A549 (cell line): ENCODE data around the gene AP3S2. TPM values are rescaled to one million over a fixed set of nuclear protein-coding genes. Genes with fewer than 3 reads are reported as not detected.

Source experiments
- ATAC-seq, 2 experiments: fragments of 200-7000 bp in 1 of 2; fragments of >200 bp in 1 of 2; cut with Nextera tagmentation in 1 of 2; cut with Tn5 transposase in 1 of 2; 3 replicates each; pipeline versions ENCODE4 v1.8.0 to v1.9.1; 2018 to 2020; ENCODE audit warnings: mild to moderate bottlenecking in 1 of 2, moderate library complexity in 1 of 2
- CTCF ChIA-PET: fragments of 300-600 bp; sonication (Branson Sonifier 250); formaldehyde crosslinking; extraction: SDS; loops from one replicate; lab custom pipeline; 2021; ENCODE audit warnings: antibody characterized with exemption, inconsistent platforms; lab: Yijun Ruan, JAX
- POLR2A ChIA-PET: fragments of 350-600 bp; formaldehyde crosslinking; extraction: SDS; loops from one replicate; lab custom pipeline; 2021; ENCODE audit warnings: antibody characterized with exemption, inconsistent platforms; lab: Yijun Ruan, JAX
- DNase-seq, 2 experiments: peaks; one replicate each; pipeline versions ENCODE4 v3.0.0 to v3.0.0-alpha.2; 2011 to 2016; ENCODE audit warnings: low read depth in 1 of 2, low spot score in 1 of 2
- FAIRE-seq: peaks from 2 replicates; lab custom pipeline; 2011; peaks lifted over from hg19 to GRCh38; lab: Jason Lieb, UNC
- H3K27ac ChIP-seq, 2 experiments: fragments of >200 bp; sonication (Bioruptor Twin); formaldehyde crosslinking; 3 replicates each; pipeline ENCODE4 v1.5.1; 2016 to 2017
- H3K4me1 ChIP-seq: fragments of >200 bp; sonication (Bioruptor Twin); formaldehyde crosslinking; 3 replicates; pipeline ENCODE4 v1.6.1; 2016
- H3K4me2 ChIP-seq: fragments of >200 bp; sonication (Bioruptor Twin); formaldehyde crosslinking; 3 replicates; pipeline ENCODE4 v1.6.1; 2016
- H3K4me3 ChIP-seq: fragments of >200 bp; sonication (Bioruptor Twin); formaldehyde crosslinking; 3 replicates; pipeline ENCODE4 v1.5.1; 2016
- H3K9me3 ChIP-seq: fragments of >200 bp; sonication (Bioruptor Twin); formaldehyde crosslinking; 3 replicates; pipeline ENCODE4 v1.6.1; 2016
- BHLHE40 ChIP-seq: IDR thresholded peaks from 2 replicates; pipeline ENCODE4 v1.6.1; 2012; ENCODE audit warnings: low read depth, low read length, inconsistent platforms
- CBX8 ChIP-seq: fragments of 200-600 bp; sonication (generic); IDR thresholded peaks from 2 replicates; pipeline ENCODE4 v1.6.1; 2016
- CEBPB ChIP-seq, 2 experiments: fragments of >200 bp in 1 of 2; sonication (Bioruptor Twin) in 1 of 2; formaldehyde crosslinking in 1 of 2; IDR thresholded peaks; 2 replicates each; pipeline ENCODE4 v1.6.1; 2012 to 2016
- EHF ChIP-seq: fragments of 250-450 bp; sonication (Bioruptor Pico); IDR thresholded peaks from 2 replicates; pipeline ENCODE4 v1.5.0; 2020; ENCODE audit warnings: mild to moderate bottlenecking
- EHMT2 ChIP-seq: fragments of 200-600 bp; sonication (generic); IDR thresholded peaks from 2 replicates; pipeline ENCODE4 v1.6.1; 2016; ENCODE audit warnings: antibody characterized with exemption, low read depth, mild to moderate bottlenecking, moderate library complexity
- ESRRA ChIP-seq: fragments of 150-350 bp; IDR thresholded peaks from 2 replicates; pipeline ENCODE4 v1.6.1; 2014; ENCODE audit warnings: mild to moderate bottlenecking, low read length, borderline replicate concordance
- FOSB ChIP-seq: fragments of 250-450 bp; sonication (Bioruptor Pico); IDR thresholded peaks from 2 replicates; pipeline ENCODE4 v1.5.0; 2020; ENCODE audit warnings: mild to moderate bottlenecking, moderate library complexity
- FOSL2 ChIP-seq, 2 experiments: fragments of 450-650 bp in 1 of 2; fragments of >200 bp in 1 of 2; sonication (Bioruptor Twin) in 1 of 2; formaldehyde crosslinking; IDR thresholded peaks; 2 replicates each; pipeline versions ENCODE4 v1.5.0 to v1.6.1; 2016 to 2020; ENCODE audit warnings: mild to moderate bottlenecking in 1 of 2, moderate library complexity in 1 of 2
- HMGXB4 ChIP-seq: fragments of 250-450 bp; sonication (Bioruptor Pico); IDR thresholded peaks from 2 replicates; pipeline ENCODE4 v1.5.0; 2021; ENCODE audit warnings: mild to moderate bottlenecking, moderate library complexity, borderline replicate concordance
- HOXA7 ChIP-seq: fragments of 250-450 bp; sonication (Bioruptor Pico); IDR thresholded peaks from 2 replicates; pipeline ENCODE4 v1.5.0; 2020; ENCODE audit warnings: mild to moderate bottlenecking, moderate library complexity
- JUN ChIP-seq, 2 experiments: fragments of >200 bp; sonication (Bioruptor Twin); formaldehyde crosslinking; IDR thresholded peaks; 2 replicates in 1 of 2; 3 replicates in 1 of 2; pipeline ENCODE4 v1.6.1; 2016 to 2017
- KDM5A ChIP-seq: fragments of 200-600 bp; sonication (generic); IDR thresholded peaks from 2 replicates; pipeline ENCODE4 v1.6.1; 2016; ENCODE audit warnings: antibody characterized with exemption, mild to moderate bottlenecking
- MAFK ChIP-seq: fragments of 450-650 bp; IDR thresholded peaks from 2 replicates; pipeline ENCODE4 v1.6.1; 2014; ENCODE audit not compliant: partially characterized antibody
- MAX ChIP-seq: IDR thresholded peaks from 2 replicates; pipeline ENCODE4 v1.6.1; 2012
- MAZ ChIP-seq: fragments of 150-350 bp; IDR thresholded peaks from 2 replicates; pipeline ENCODE4 v1.6.1; 2014; ENCODE audit warnings: antibody characterized with exemption, low read depth, low read length, borderline replicate concordance
- NFE2L2 ChIP-seq: fragments of 150-350 bp; conservative IDR thresholded peaks from 2 replicates; pipeline ENCODE4 v1.6.1; 2014; ENCODE audit warnings: low read length
- NR3C1 ChIP-seq: fragments of >200 bp; sonication (Bioruptor Twin); formaldehyde crosslinking; IDR thresholded peaks from 3 replicates; pipeline ENCODE4 v1.6.1; 2017
- PBX3 ChIP-seq: IDR thresholded peaks from 2 replicates; pipeline ENCODE4 v1.6.1; 2012
- RARB ChIP-seq: fragments of 250-450 bp; sonication (Bioruptor Pico); IDR thresholded peaks from 2 replicates; pipeline ENCODE4 v1.8.0; 2021; ENCODE audit warnings: mild to moderate bottlenecking, moderate library complexity
- RNF2 ChIP-seq: fragments of 200-600 bp; sonication (generic); IDR thresholded peaks from 2 replicates; pipeline ENCODE4 v1.6.1; 2016; ENCODE audit warnings: low read depth, mild to moderate bottlenecking, antibody characterized with exemption, moderate library complexity, borderline replicate concordance
- ZFP36 ChIP-seq: fragments of 450-650 bp; IDR thresholded peaks from 2 replicates; pipeline ENCODE4 v1.6.1; 2014; ENCODE audit warnings: borderline replicate concordance; ENCODE audit not compliant: partially characterized antibody
- ZNF302 ChIP-seq: fragments of 250-450 bp; sonication (Bioruptor Pico); IDR thresholded peaks from 2 replicates; pipeline ENCODE4 v1.9.0; 2021; ENCODE audit warnings: inconsistent platforms, mild to moderate bottlenecking, moderate library complexity
- ZSCAN20 ChIP-seq: fragments of 250-450 bp; sonication (Bioruptor Pico); IDR thresholded peaks from 2 replicates; pipeline ENCODE4 v1.8.0; 2022; ENCODE audit warnings: mild to moderate bottlenecking, moderate library complexity
- WGBS: methylation state at CpG from one replicate; pipeline ENCODE4 v1.1.6; 2017; ENCODE audit errors: missing lambda C conversion rate; 5-methylcytosine and 5-hydroxymethylcytosine counted together
- polyA plus RNA-seq, 4 experiments: library from polyadenylated mRNA; depleted of rRNA in 3 of 4; stranded (reverse); fragments of >200 nt; fragmentation: RNase III in 1 of 4; extraction: RNeasy Plus Mini Kit Qiagen cat#74134 plus additional on column Dnase treatment in 1 of 4; gene quantifications; 2 replicates in 3 of 4; 3 replicates in 1 of 4; pipeline ENCODE4 v1.2.3, GENCODE V29; 2011 to 2017
- TF ChIP-seq, protein P1 (sequence below): fragments of 150-350 bp; IDR thresholded peaks from 2 replicates; pipeline ENCODE4 v1.6.1; 2014; ENCODE audit warnings: low read depth, mild to moderate bottlenecking, low read length
- TF ChIP-seq, protein P2 (sequence below): fragments of >200 bp; sonication (Bioruptor Twin); formaldehyde crosslinking; IDR thresholded peaks from 3 replicates; pipeline ENCODE4 v1.6.1; 2016

The AP3S2 gene
- polyA plus RNA-seq, 2 of the 4 experiments (the other 2 are of a cell fraction), result 85.1 to 85.9 TPM

DNA sequence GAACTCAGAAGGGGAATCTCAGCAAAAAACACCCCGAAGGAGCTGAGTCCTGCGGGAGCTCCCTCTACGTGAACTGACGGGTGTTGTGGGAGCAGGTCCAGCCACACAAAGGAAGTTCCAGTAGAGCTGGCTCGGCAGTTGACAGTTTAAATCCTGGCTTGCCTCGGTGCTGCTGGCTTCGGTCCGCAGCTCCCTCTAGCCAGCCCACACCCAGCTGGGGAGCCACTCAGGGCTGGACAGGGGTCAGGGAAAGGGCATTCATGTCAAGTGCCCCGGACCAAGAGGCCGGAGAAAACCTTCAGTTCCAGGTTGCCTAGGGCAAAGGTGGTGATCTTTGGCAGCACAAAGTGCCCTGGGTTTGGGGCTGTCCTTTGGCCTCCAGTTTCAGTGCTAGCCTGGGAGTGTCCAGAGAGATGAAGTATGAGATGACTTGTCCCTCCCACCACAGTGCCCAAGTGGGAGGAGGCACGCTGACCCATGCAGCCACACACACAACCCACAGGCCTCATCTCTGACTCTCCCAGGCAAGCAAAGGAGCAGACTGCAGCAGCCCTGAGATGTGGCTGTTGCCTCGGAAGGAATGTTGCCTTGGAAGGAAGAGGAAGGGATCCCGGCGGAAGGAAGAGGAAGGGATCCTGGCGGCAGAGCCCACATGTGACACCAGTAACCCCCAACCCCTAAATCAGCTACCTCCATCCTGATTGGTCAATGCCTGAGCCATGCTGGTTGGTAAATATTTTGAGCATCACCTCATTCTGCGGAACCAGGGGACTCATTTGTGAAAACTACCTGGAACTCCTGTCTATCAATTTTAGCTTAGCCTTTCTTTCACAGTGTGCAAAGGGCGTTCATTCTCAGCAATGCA lies 65.3 kb downstream of the AP3S2 start:
- H3K27ac ChIP-seq, result peak overlapping the region in 1 of 2 experiments; percentile 68; a peak in 3 of 6 replicates
- no peaks in the 10 kb centered on the region for H3K9me3 ChIP-seq
- no peak for FAIRE-seq
- WGBS, result 77% methylated on average over 17 of the region's 17 CpGs
- no peak for TF ChIP-seq CBX8
- TF ChIP-seq NR3C1, result no peak
- no peak for TF ChIP-seq ZNF302 (CRISPR knock-in tag)
- TF ChIP-seq ZSCAN20 (CRISPR knock-in tag), result no peak
- TF ChIP-seq EHMT2, result no peak
- TF ChIP-seq MAX, result no peak
- no peak for TF ChIP-seq FOSL2 (IDR thresholded peaks at IDR 0.05)
- no peak for TF ChIP-seq FOSL2 (CRISPR knock-in tag; IDR thresholded peaks at IDR 0.05)
- TF ChIP-seq CEBPB (IDR thresholded peaks at IDR 0.05), result no peak
- no peak for TF ChIP-seq BHLHE40
- TF ChIP-seq KDM5A, result no peak
- TF ChIP-seq RARB (CRISPR knock-in tag), result no peak
- TF ChIP-seq ZFP36, result no peak
- TF ChIP-seq RNF2, result no peak
- TF ChIP-seq PBX3, result no peak
- TF ChIP-seq ESRRA, result no peak
- TF ChIP-seq, all 56 proteins: peak for 0
- ATAC-seq, result peak; percentile 42 to 65; a peak in 5 of 6 replicates
- ChIA-PET POLR2A (no interaction called here), CTCF (interaction anchor here (0.6 to 7.2 kb wide), 10 partner anchors 8 to 553 kb away, joined by 3 to 38 read pairs (median 3); partner anchors contain the start of gene ANPEP)
- peak in 1 of 2 experiments; percentile 32 for DNase-seq
- H3K4me3 ChIP-seq, result no peak overlapping the region
- H3K4me1 ChIP-seq, result peaks cover 26% of the 10 kb centered on the region
- H3K4me2 ChIP-seq, result no peak overlapping the region

- peak; percentile 4 to 14; a peak in 3 of 6 replicates for ATAC-seq
- Histone ChIP-seq H3K9me3 (no peaks in the 10 kb centered on the region), H3K4me1 (peaks cover 33% of the 10 kb centered on the region), H3K4me3 (no peak overlapping the region), H3K27ac (peak overlapping the region in 1 of 2 experiments; percentile 68; a peak in 3 of 6 replicates), H3K4me2 (no peak overlapping the region)
- WGBS, result 91% methylated on average over 4 of the region's 4 CpGs
- ChIA-PET CTCF (interaction anchor here (0.6 to 7.2 kb wide), 7 partner anchors 9 to 553 kb away, joined by 3 to 38 read pairs (median 3); partner anchors contain the start of gene ANPEP), POLR2A (no interaction called here)
- TF ChIP-seq MAFK (no peak), FOSB (no peak), ESRRA (no peak), HMGXB4 (no peak), CBX8 (no peak), EHF (CRISPR knock-in tag) (no peak), NFE2L2 (no peak), JUN (IDR thresholded peaks at IDR 0.05) (no peak), MAZ (no peak), FOSL2 (IDR thresholded peaks at IDR 0.05) (no peak), FOSL2 (CRISPR knock-in tag; IDR thresholded peaks at IDR 0.05) (no peak), HOXA7 (no peak)
- TF ChIP-seq, protein P1, sequence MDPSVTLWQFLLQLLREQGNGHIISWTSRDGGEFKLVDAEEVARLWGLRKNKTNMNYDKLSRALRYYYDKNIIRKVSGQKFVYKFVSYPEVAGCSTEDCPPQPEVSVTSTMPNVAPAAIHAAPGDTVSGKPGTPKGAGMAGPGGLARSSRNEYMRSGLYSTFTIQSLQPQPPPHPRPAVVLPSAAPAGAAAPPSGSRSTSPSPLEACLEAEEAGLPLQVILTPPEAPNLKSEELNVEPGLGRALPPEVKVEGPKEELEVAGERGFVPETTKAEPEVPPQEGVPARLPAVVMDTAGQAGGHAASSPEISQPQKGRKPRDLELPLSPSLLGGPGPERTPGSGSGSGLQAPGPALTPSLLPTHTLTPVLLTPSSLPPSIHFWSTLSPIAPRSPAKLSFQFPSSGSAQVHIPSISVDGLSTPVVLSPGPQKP, result no peak
- TF ChIP-seq, protein P2, sequence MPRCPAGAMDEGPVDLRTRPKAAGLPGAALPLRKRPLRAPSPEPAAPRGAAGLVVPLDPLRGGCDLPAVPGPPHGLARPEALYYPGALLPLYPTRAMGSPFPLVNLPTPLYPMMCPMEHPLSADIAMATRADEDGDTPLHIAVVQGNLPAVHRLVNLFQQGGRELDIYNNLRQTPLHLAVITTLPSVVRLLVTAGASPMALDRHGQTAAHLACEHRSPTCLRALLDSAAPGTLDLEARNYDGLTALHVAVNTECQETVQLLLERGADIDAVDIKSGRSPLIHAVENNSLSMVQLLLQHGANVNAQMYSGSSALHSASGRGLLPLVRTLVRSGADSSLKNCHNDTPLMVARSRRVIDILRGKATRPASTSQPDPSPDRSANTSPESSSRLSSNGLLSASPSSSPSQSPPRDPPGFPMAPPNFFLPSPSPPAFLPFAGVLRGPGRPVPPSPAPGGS, result no peak
- DNase-seq, result no peak
- FAIRE-seq, result no peak
Measured at GRCh38 chr15:89827829-89828228, 66.0 kb downstream of the AP3S2 start.
